Trophoblast cell (in vitro differentiated cells and primary cell): ENCODE results near the gene WDR86.

ENCODE experiments used
- DNase-seq, 2 donors: peaks; one replicate each; pipeline ENCODE4 v3.0.0-alpha.2; 2016
- H2AFZ ChIP-seq: 2 replicates; pipeline ENCODE4 v1.6.1; 2013; ENCODE audit warnings: low read length, moderate library complexity, mild to moderate bottlenecking; ENCODE audit not compliant: insufficient read depth, poor library complexity
- H2AK5ac ChIP-seq: 2 replicates; pipeline ENCODE4 v1.6.1; 2013; ENCODE audit warnings: mild to moderate bottlenecking, low read length
- H2BK120ac ChIP-seq: 2 replicates; pipeline ENCODE4 v1.6.1; 2013; ENCODE audit warnings: low read length, mild to moderate bottlenecking, moderate library complexity; ENCODE audit not compliant: insufficient read depth, poor library complexity
- H2BK12ac ChIP-seq: 2 replicates; pipeline ENCODE4 v1.6.1; 2013; ENCODE audit warnings: mild to moderate bottlenecking, low read length, moderate library complexity
- H2BK5ac ChIP-seq: 2 replicates; pipeline ENCODE4 v1.6.1; 2013; ENCODE audit warnings: low read length, low read depth, moderate library complexity, mild to moderate bottlenecking; ENCODE audit not compliant: poor library complexity
- H3K14ac ChIP-seq: 2 replicates; pipeline ENCODE4 v1.6.1; 2013; ENCODE audit warnings: mild to moderate bottlenecking, low read length
- H3K18ac ChIP-seq: 2 replicates; pipeline ENCODE4 v1.6.1; 2013; ENCODE audit warnings: mild to moderate bottlenecking, low read length
- H3K23ac ChIP-seq: 2 replicates; pipeline ENCODE4 v1.6.1; 2013; ENCODE audit warnings: low read length
- H3K27ac ChIP-seq: 2 replicates; pipeline ENCODE4 v1.5.1; 2013; ENCODE audit warnings: low read depth, mild to moderate bottlenecking, inconsistent platforms, low read length, moderate library complexity
- H3K27me3 ChIP-seq: 2 replicates; pipeline ENCODE4 v1.6.1; 2013; ENCODE audit warnings: inconsistent platforms, mild to moderate bottlenecking, low read length, moderate library complexity; ENCODE audit not compliant: insufficient read depth
- H3K36me3 ChIP-seq, 2 experiments: 1 replicate in 1 of 2; 2 replicates in 1 of 2; pipeline ENCODE4 v1.6.1; 2013; ENCODE audit warnings: low read length in 2 of 2, mild to moderate bottlenecking in 2 of 2, moderate library complexity in 1 of 2; ENCODE audit not compliant: insufficient read depth in 2 of 2, control insufficient read depth in 1 of 2
- H3K4ac ChIP-seq: 2 replicates; pipeline ENCODE4 v1.6.1; 2013; ENCODE audit warnings: low read depth, mild to moderate bottlenecking, low read length, moderate library complexity
- H3K4me1 ChIP-seq, 2 experiments: 1 replicate in 1 of 2; 2 replicates in 1 of 2; pipeline ENCODE4 v1.6.1; 2013; ENCODE audit warnings: low read length in 2 of 2, mild to moderate bottlenecking in 2 of 2, moderate library complexity in 1 of 2; ENCODE audit not compliant: insufficient read depth in 2 of 2, control insufficient read depth in 1 of 2
- H3K4me2 ChIP-seq: 2 replicates; pipeline ENCODE4 v1.6.1; 2013; ENCODE audit warnings: inconsistent platforms, mild to moderate bottlenecking, low read length, moderate library complexity
- H3K4me3 ChIP-seq: 2 replicates; pipeline ENCODE4 v1.5.1; 2013; ENCODE audit warnings: mild to moderate bottlenecking, low read depth, low read length, inconsistent platforms
- H3K79me1 ChIP-seq: one replicate; pipeline ENCODE4 v1.6.1; 2013; ENCODE audit warnings: low read length
- H3K79me2 ChIP-seq: 2 replicates; pipeline ENCODE4 v1.6.1; 2013; ENCODE audit warnings: low read length, mild to moderate bottlenecking; ENCODE audit not compliant: control insufficient read depth, insufficient read depth, poor library complexity
- H3K9ac ChIP-seq: 2 replicates; pipeline ENCODE4 v1.6.1; 2013; ENCODE audit warnings: mild to moderate bottlenecking, low read length
- H3K9me3 ChIP-seq: 2 replicates; pipeline ENCODE4 v1.6.1; 2013; ENCODE audit warnings: low read depth, mild to moderate bottlenecking, control low read depth, inconsistent platforms, low read length; ENCODE audit not compliant: insufficient read depth
- H4K12ac ChIP-seq: 2 replicates; pipeline ENCODE4 v1.6.1; 2013; ENCODE audit warnings: low read depth, mild to moderate bottlenecking, low read length, moderate library complexity
- H4K8ac ChIP-seq: 2 replicates; pipeline ENCODE4 v1.6.1; 2013; ENCODE audit warnings: low read depth, mild to moderate bottlenecking, low read length, moderate library complexity
- H4K91ac ChIP-seq: one replicate; pipeline ENCODE4 v1.6.1; 2013; ENCODE audit warnings: low read depth, mild to moderate bottlenecking, low read length, moderate library complexity
- WGBS: extraction: QIAGEN DNeasy Blood & Tissue Kit; methylation state at CpG from one replicate; pipeline ENCODE4 v1.1.7; 2013; ENCODE audit warnings: missing lambda C conversion rate; ENCODE audit not compliant: insufficient read length, insufficient coverage; ENCODE audit errors: extremely low coverage; 5-methylcytosine and 5-hydroxymethylcytosine counted together

The WDR86 gene

DNA sequence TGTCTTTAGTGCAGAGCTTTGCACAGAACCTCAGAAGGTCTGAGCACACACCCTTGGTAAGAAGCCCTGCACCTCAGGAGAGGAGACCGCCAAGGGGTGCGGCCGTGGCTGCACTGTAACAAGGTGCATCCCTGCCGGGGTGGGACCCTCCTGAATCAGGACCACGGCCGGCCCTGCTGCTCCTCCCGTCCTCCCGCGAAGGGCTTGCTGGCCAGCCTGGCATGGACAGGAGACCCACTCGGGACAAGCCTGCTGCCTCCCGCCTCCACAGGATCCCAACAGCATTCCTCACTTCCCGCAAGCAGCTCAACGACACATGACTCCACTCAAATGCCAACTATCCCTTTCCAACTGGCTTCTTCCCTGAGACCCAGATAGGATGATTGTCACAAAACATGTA is 12.8 kb downstream of the WDR86 start:
- no peaks in the 10 kb centered on the region for H3K79me2 ChIP-seq
- no peak overlapping the region for H3K4me3 ChIP-seq
- H3K36me3 ChIP-seq, result peaks cover 1 to 5% of the 10 kb centered on the region in 2 experiments
- no peaks in the 10 kb centered on the region for H3K79me1 ChIP-seq
- H3K18ac ChIP-seq, result no peak overlapping the region
- H2BK12ac ChIP-seq, result no peak overlapping the region
- H4K8ac ChIP-seq, result no peak overlapping the region
- no peaks in the 10 kb centered on the region for H3K27me3 ChIP-seq
- no peak overlapping the region for H3K23ac ChIP-seq
- H3K4me2 ChIP-seq, result no peak overlapping the region
- H2AK5ac ChIP-seq, result no peak overlapping the region
- H2BK5ac ChIP-seq, result no peak overlapping the region
- no CpG with 5 or more reads among the region's 13 CpGs for WGBS
- no peak overlapping the region for H2AFZ ChIP-seq
- peaks cover 0 to 3% of the 10 kb centered on the region in 2 experiments for H3K4me1 ChIP-seq
- no peak overlapping the region for H3K9ac ChIP-seq
- H3K9me3 ChIP-seq, result no peaks in the 10 kb centered on the region
- DNase-seq, result no peak
- no peak overlapping the region for H3K14ac ChIP-seq
- no peak overlapping the region for H4K12ac ChIP-seq
- H3K4ac ChIP-seq, result no peak overlapping the region
- no peak overlapping the region for H2BK120ac ChIP-seq
- H3K27ac ChIP-seq, result no peak overlapping the region
- H4K91ac ChIP-seq, result no peak overlapping the region

DNA sequence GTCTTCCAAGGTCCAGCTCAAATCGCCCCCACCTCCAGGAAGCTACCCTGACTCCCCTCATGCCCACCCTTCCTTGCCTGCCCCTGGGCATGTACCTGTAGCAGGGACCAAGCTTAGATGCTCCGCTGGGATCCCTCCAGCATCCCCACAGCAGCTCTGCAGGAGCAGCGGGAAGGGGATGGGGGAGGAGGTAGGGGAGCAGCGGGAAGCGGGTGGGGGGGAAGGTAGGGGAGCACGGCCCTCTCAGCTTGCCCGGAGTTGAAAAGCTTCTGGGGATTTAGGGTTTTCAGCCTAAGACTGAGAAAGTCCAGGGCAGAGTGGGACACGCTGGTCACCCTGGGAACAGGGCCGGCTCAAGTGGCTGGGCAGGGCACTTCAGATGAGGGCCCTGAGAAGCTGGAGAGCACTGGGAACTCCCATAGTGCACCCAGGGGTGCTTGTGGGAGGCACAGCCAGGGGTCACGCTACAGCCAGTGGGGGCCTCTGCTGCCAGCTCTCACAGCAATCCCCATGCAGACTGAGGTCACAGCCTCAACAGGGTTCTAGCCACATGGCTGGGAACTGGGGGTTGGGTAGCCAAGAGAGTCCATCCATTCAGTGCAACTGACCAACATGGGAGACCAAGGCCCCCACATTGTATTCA is 13.4 kb downstream of the WDR86 start:
- Histone ChIP-seq H3K23ac (no peak overlapping the region), H3K36me3 (peaks cover 1 to 5% of the 10 kb centered on the region in 2 experiments), H3K27me3 (no peaks in the 10 kb centered on the region), H3K79me2 (no peaks in the 10 kb centered on the region), H2BK120ac (no peak overlapping the region), H3K4me3 (no peak overlapping the region), H2BK12ac (no peak overlapping the region), H3K14ac (no peak overlapping the region), H3K27ac (no peak overlapping the region), H3K4me1 (peaks cover 0 to 3% of the 10 kb centered on the region in 2 experiments), H4K8ac (no peak overlapping the region), H3K79me1 (no peaks in the 10 kb centered on the region), H3K9ac (no peak overlapping the region), H4K91ac (no peak overlapping the region), H2AFZ (no peak overlapping the region), H4K12ac (no peak overlapping the region), H3K4ac (no peak overlapping the region), H3K4me2 (no peak overlapping the region), H2AK5ac (no peak overlapping the region), H3K9me3 (no peaks in the 10 kb centered on the region), H2BK5ac (no peak overlapping the region), H3K18ac (no peak overlapping the region)
- DNase-seq, result no peak
- WGBS, result no CpG with 5 or more reads among the region's 10 CpGs

- Histone ChIP-seq H3K23ac (no peak overlapping the region), H3K4me2 (no peak overlapping the region), H3K14ac (no peak overlapping the region), H3K9ac (no peak overlapping the region), H3K4ac (no peak overlapping the region), H3K18ac (no peak overlapping the region), H4K8ac (no peak overlapping the region), H2BK12ac (no peak overlapping the region), H2AK5ac (no peak overlapping the region), H4K12ac (no peak overlapping the region), H3K79me2 (no peaks in the 10 kb centered on the region), H3K79me1 (no peaks in the 10 kb centered on the region), H3K27ac (no peak overlapping the region), H3K4me3 (no peak overlapping the region), H2AFZ (no peak overlapping the region), H3K4me1 (peaks cover 0 to 3% of the 10 kb centered on the region in 2 experiments), H2BK5ac (no peak overlapping the region), H4K91ac (no peak overlapping the region), H3K27me3 (no peaks in the 10 kb centered on the region), H3K9me3 (no peaks in the 10 kb centered on the region), H3K36me3 (peaks cover 1 to 5% of the 10 kb centered on the region in 2 experiments), H2BK120ac (no peak overlapping the region)
- no peak for DNase-seq
- no CpG with 5 or more reads among the region's 13 CpGs for WGBS
These were observed 14.8 kb downstream of the WDR86 start for GRCh38 chr7:151395036-151395367.

GRCh38 chr7:151394076-151395035 is 15.5 kb downstream of the WDR86 start:
- Histone ChIP-seq H2BK5ac (no peak overlapping the region), H3K14ac (no peak overlapping the region), H3K79me2 (no peaks in the 10 kb centered on the region), H2BK120ac (no peak overlapping the region), H2AFZ (no peak overlapping the region), H3K18ac (no peak overlapping the region), H3K4me1 (peaks cover 0 to 3% of the 10 kb centered on the region in 2 experiments), H4K8ac (no peak overlapping the region), H3K9me3 (no peaks in the 10 kb centered on the region), H3K79me1 (no peaks in the 10 kb centered on the region), H3K36me3 (peaks cover 1 to 5% of the 10 kb centered on the region in 2 experiments), H3K4me3 (no peak overlapping the region), H3K9ac (no peak overlapping the region), H3K27me3 (no peaks in the 10 kb centered on the region), H2AK5ac (no peak overlapping the region), H2BK12ac (no peak overlapping the region), H4K91ac (no peak overlapping the region), H3K23ac (no peak overlapping the region), H3K4ac (no peak overlapping the region), H3K4me2 (no peak overlapping the region), H3K27ac (no peak overlapping the region), H4K12ac (no peak overlapping the region)
- WGBS, result no CpG with 5 or more reads among the region's 35 CpGs
- DNase-seq, result no peak
